GM18511 (cell line): Measurements from ENCODE around the gene L3MBTL4.
"Not testable (repeated sequence)": the region's sequence is repeated elsewhere in the genome, so short reads cannot be mapped to it uniquely, and the experiment has no call there.

Experiments used
- ATAC-seq: cut with Tn5 transposase; IDR thresholded peaks from one replicate; pipeline ENCODE4 v1.9.1; 2021; ENCODE audit warnings: mild to moderate bottlenecking, moderate library complexity; ENCODE audit not compliant: unreplicated experiment

Gene L3MBTL4

DNA sequence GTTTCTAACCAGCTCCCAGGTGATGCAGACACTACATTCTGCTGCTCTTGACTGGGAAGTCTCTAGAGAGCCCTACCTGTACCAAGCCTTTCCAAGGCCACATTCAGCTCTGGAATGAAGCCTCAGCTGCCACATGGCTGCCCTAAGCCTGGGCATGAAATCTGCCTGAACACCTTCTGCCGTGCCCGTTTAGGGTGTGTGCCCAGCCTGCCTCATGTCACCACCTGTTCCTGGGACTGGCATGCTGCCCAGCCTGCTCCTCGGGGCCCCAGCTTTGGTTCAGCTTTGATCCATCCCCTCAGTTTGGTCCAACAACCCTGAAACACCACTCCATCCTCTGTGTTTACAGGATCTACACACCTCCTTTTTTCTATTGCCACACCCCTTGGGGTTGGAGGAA, 210.9 kb downstream of the L3MBTL4 start:
- ATAC-seq = no peak

- ATAC-seq = no peak
Measured at GRCh38 chr18:6202861-6203260, 211.8 kb downstream of the L3MBTL4 start.

DNA sequence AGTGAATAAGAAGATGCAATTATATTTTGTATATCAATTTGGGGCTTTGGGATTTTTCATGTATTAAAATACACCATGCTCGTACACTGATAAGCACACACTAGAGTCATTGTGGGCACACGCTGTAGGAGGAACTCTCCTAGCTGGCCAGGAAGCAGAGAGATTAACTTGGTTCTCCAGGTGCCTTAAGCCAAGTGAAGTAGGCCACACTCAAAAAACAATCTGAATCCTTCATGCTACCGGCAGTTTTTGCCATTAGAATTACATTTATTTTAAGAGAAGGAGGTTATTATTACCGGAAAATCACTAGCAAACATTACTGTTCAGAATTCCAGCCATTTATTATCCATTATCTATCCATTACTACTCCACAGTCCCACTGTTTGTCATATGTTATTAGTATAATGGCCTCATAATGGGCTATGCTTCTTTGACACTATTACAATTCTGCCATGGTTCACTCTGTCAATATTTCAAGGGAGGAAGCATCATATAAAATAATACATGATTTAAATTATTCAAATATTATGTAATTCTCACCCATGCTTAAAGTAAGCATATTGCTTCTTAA, 214.4 kb downstream of the L3MBTL4 start:
- no peak for ATAC-seq

GRCh38 chr18:6199777-6200176, 214.9 kb downstream of the L3MBTL4 start:
- no peak for ATAC-seq

DNA sequence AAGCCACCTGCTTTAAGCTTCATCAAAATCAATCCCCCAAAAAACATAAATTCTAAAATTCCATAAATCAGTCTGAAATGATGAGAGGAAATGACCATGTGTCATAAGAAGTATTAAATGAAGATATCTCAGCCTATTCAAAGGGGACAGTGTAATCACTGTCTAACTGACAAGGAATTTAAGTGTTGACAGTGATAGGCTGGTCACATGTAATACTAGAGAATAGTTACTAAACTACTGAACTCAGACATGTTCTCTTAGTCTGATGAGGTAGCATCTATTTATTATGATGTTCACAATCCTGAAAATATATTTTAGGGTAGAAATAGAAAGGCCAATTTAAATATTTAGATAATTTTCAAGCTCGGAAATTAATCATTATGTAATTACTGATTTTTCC, 216.1 kb downstream of the L3MBTL4 start:
- ATAC-seq = no peak

DNA sequence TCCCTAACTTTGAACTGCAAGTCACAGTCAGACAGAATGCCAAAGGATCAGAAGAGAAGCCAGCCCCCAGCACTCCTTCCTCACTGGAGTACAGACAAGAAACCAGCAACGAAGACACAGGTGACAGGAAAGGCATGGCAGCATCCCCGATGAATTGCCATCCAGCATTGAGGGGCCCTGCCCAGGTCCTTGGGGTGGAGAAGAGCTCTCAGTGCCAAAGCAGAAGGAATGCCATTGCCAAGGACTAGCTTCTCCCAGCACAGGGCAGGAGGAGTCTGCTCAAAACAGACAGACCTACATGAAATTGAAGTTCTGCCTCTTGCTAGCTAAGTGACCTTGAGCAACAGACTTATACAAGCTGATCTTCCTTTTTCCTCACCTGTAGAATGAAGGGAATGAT, 220.1 kb downstream of the L3MBTL4 start:
- ATAC-seq = no peak

GRCh38 chr18:6185782-6186181, 228.9 kb downstream of the L3MBTL4 start:
- not testable (repeated sequence) for ATAC-seq

DNA sequence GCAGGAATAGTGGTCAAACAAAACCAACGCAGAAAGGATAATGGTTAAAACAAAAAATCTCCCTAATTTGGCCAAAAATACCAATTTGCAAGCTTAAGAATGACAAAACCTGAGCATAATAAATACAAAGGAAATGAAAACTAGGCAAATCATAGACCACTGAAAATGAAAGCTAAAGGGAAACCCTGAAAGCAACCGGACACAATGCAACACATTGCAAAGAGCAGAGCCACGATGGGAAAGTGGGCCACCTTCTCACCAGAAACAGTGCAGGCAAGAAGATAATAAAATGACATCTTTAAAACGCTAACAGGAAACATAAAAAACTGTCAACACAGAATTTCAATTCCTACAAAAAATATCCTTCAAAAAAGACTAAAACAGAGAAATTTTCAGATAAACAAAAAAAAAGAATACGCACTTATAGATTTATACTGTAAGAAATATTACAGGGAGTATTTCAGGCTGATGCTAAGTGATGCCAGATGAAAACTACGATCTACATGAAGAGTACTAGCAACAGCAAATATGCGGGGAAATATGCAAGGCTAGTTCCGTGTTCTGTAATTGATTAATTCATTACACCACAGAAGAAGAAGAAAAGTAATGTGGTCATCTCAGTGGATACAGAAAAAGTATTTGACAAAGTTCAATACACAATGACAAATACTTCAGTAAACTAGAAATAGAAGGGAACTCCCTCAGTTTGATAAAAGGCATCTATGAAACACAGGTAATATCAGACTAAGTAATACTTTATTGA, 239.5 kb downstream of the L3MBTL4 start:
- ATAC-seq = no peak

GRCh38 chr18:6170604-6171003, 244.1 kb downstream of the L3MBTL4 start:
- ATAC-seq = no peak

GRCh38 chr18:6161549-6161948, 253.2 kb downstream of the L3MBTL4 start:
- ATAC-seq = no peak

- no peak for ATAC-seq
Measured at GRCh38 chr18:6159426-6159825, 255.3 kb downstream of the L3MBTL4 start.

- ATAC-seq = no peak
Measured at GRCh38 chr18:6158958-6159357, 255.8 kb downstream of the L3MBTL4 start.

GRCh38 chr18:6156446-6156845, 258.3 kb downstream of the L3MBTL4 start:
- no peak for ATAC-seq

DNA sequence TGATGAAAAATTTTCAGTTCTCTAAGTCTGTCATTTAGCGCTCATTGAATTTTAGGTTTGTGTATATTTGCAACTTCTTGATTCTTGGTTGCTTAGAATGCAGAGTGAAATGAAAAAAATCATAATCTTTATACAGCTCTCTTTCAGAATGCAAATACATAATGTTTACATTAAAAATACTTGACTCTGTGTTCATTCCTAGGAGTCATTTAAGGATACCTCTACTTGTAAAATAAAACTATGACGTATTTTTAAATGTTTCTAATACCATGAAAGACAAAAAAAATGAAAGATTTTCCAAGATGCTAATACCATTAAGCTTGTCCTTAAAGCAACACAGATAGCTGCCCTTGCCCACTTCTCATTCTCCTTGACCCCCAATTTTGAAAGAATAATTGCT, 259.0 kb downstream of the L3MBTL4 start:
- ATAC-seq = no peak

DNA sequence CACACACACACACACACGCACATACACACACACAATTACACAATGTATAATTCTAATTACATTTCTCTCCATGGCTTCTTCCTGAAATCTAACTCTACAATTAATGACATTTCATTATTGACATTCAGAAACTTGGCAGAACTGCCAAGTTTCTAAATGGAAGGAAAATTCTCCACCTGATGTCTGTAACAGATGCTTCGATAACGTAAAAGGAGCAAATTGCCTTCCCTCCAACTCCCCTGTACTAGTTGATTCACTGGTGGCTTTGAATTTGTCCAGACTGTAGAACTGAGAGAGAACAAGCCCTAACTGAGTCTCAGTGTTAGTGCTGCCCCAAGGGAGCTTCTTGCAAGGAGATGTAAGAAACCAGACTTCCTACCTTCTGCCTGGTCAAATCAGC, 264.3 kb downstream of the L3MBTL4 start:
- no peak for ATAC-seq

- no peak for ATAC-seq
Measured at GRCh38 chr18:6146307-6146661, 268.4 kb downstream of the L3MBTL4 start.

DNA sequence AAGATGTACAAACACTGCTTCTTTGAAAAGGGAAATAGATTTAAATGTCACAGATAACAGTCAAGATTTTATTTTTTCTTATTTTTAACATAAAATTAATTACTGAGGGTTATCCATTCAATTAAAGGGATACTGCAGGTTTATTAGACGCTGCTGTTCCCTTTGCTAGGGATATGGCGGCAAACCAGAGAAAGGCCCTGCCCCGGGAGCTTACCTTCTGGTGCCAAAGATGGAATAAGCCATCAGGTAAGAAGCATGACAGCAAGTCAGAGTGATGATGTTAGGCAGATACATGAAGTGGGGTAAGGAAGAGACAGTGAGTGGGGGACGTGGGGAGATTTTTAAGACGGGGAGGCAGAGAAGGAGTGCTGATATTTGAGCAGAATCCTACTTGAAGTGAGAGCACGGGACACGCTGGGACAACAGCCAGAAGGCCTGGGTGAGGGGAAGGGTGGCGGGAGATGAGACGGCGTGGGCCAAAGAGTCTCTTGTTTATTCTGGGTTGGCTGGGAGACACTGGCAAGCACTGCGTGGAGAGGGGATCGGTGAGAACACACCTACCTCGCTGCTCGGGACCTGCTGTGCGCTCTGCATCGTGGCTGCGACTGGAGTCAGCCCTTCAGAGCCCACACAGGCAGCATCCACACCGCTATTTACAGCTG, 268.9 kb downstream of the L3MBTL4 start:
- ATAC-seq = no peak

DNA sequence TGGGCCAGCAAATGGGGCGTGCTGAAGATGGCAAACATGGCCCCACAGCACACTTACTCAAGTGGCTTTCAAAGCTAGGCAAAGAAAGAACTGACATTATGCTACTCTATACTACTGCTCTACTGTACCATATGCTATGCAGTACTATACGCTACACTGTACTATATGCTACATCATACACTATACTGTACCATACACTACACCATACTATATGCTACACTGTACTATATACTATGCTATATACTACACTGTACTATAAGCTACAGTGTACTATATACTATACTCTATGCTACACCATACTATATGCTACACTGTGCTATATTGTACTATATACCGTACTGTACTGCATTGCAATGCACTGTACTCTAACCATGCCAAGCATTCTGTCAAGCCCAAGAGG, 275.7 kb downstream of the L3MBTL4 start:
- ATAC-seq = no peak

GRCh38 chr18:6135901-6136300, 278.8 kb downstream of the L3MBTL4 start:
- ATAC-seq = not testable (repeated sequence)

DNA sequence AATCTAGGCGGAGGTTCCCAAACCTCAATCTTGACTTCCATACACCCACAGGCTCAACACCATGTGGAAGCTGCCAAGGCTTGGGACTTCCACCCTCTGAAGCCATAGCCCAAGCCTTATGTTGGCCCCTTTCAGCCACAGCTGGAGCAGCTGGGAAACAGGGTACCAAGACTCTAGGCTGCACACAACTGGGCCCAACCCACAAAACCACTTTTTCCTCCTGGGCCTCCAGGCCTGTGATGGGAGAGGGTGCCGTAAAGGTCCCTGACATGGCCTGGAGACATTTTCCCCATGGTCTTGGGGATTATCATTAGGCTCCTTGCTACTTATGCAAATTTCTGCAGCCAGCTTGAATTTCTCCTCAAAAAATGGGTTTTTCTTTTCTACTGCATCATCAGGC, 279.7 kb downstream of the L3MBTL4 start:
- not testable (repeated sequence) for ATAC-seq

- ATAC-seq = no peak
Measured at GRCh38 chr18:6132751-6133368, 281.9 kb downstream of the L3MBTL4 start.

GRCh38 chr18:6120820-6121279, 293.9 kb downstream of the L3MBTL4 start:
- ATAC-seq = no peak
